Measurements from ENCODE around the gene METTL25.

The METTL25 gene

GRCh38 chr12:82412246-82412645 lies 53.9 kb downstream of the METTL25 start:
- in situ Hi-C loops (cut with MboI; ENCODE audit: low pct_unique_long_range_greater_than_20kb, low sequenced_read_pairs, unreplicated experiment) = no loop called here
- no peak for DNase-seq (ENCODE audit: low spot score)
- TF ChIP-seq CTCF (IDR thresholded peaks at IDR 0.05; ENCODE audit: extremely low read depth, insufficient read depth, missing control alignments) = no peak

GRCh38 chr12:82414044-82414443 lies 55.7 kb downstream of the METTL25 start:
- DNase-seq (ENCODE audit: low spot score) = no peak
- no peak for TF ChIP-seq CTCF (IDR thresholded peaks at IDR 0.05; ENCODE audit: extremely low read depth, insufficient read depth, missing control alignments)
- in situ Hi-C loops (cut with MboI; ENCODE audit: low pct_unique_long_range_greater_than_20kb, low sequenced_read_pairs, unreplicated experiment) = no loop called here

GRCh38 chr12:82414926-82415325 lies 56.6 kb downstream of the METTL25 start:
- in situ Hi-C loops (cut with MboI; ENCODE audit: low pct_unique_long_range_greater_than_20kb, low sequenced_read_pairs, unreplicated experiment) = no loop called here

GRCh38 chr12:82415402-82415801 lies 57.1 kb downstream of the METTL25 start:
- TF ChIP-seq CTCF (IDR thresholded peaks at IDR 0.05; ENCODE audit: extremely low read depth, insufficient read depth, missing control alignments) = no peak
- DNase-seq (ENCODE audit: low spot score) = no peak
- in situ Hi-C loops (cut with MboI; ENCODE audit: low pct_unique_long_range_greater_than_20kb, low sequenced_read_pairs, unreplicated experiment) = no loop called here

More at GRCh38 chr12:82414926-82415325, 56.6 kb downstream of the METTL25 start:
- no peak for TF ChIP-seq CTCF (IDR thresholded peaks at IDR 0.05; ENCODE audit: extremely low read depth, insufficient read depth, missing control alignments)
- no peak for DNase-seq (ENCODE audit: low spot score)

GRCh38 chr12:82425241-82425640 lies 66.9 kb downstream of the METTL25 start:
- in situ Hi-C loops (cut with MboI; ENCODE audit: low pct_unique_long_range_greater_than_20kb, low sequenced_read_pairs, unreplicated experiment) = no loop called here
- no peak for TF ChIP-seq CTCF (IDR thresholded peaks at IDR 0.05; ENCODE audit: extremely low read depth, insufficient read depth, missing control alignments)

GRCh38 chr12:82426081-82426480 lies 67.8 kb downstream of the METTL25 start:
- in situ Hi-C loops (cut with MboI; ENCODE audit: low pct_unique_long_range_greater_than_20kb, low sequenced_read_pairs, unreplicated experiment) = no loop called here
- TF ChIP-seq CTCF (IDR thresholded peaks at IDR 0.05; ENCODE audit: extremely low read depth, insufficient read depth, missing control alignments) = no peak
- DNase-seq (ENCODE audit: low spot score) = no peak

More at GRCh38 chr12:82425241-82425640, 66.9 kb downstream of the METTL25 start:
- no peak for DNase-seq (ENCODE audit: low spot score)

- TF ChIP-seq CTCF (IDR thresholded peaks at IDR 0.05; ENCODE audit: extremely low read depth, insufficient read depth, missing control alignments) = no peak
- in situ Hi-C loops (cut with MboI; ENCODE audit: low pct_unique_long_range_greater_than_20kb, low sequenced_read_pairs, unreplicated experiment) = no loop called here
- DNase-seq (ENCODE audit: low spot score) = no peak
These were observed 68.3 kb downstream of the METTL25 start for GRCh38 chr12:82426586-82426985.

Measured in GM13977 (cell line).